Panc1 (cell line): ENCODE data around the gene FNDC4. TPM values are rescaled to one million over a fixed set of nuclear protein-coding genes. Genes with fewer than 3 reads are reported as not detected.
"Not testable (repeated sequence)": the region's sequence is repeated elsewhere in the genome, so short reads cannot be mapped to it uniquely, and the experiment has no call there.

Experiments
- ATAC-seq: fragments of 200-7000 bp; cut with Tn5 transposase; 2 replicates; pipeline ENCODE4 v1.9.1; 2020; ENCODE audit warnings: mild to moderate bottlenecking, moderate library complexity
- BruUV-seq: library from RNA; stranded (reverse); fragments of 400-500 nt; replicated peaks from 2 replicates; lab custom pipeline; 2021; lab: Mats Ljungman, UMichigan
- CTCF ChIA-PET: fragments of 300-600 bp; sonication (Branson Sonifier 250); formaldehyde crosslinking; loops from one replicate; lab custom pipeline; 2022; ENCODE audit warnings: antibody characterized with exemption; lab: Charles Lee
- POLR2A ChIA-PET: fragments of 300-600 bp; sonication (Branson Sonifier 250); formaldehyde crosslinking; loops from one replicate; lab custom pipeline; 2022; ENCODE audit warnings: antibody characterized with exemption; lab: Charles Lee
- DNase-seq: peaks from one replicate; pipeline ENCODE4 v3.0.0-alpha.2; 2010; ENCODE audit warnings: low read depth, low spot score
- H3K27ac ChIP-seq: 2 replicates; pipeline ENCODE4 v1.5.1; 2011; ENCODE audit warnings: mild to moderate bottlenecking, low read length, inconsistent platforms
- H3K27me3 ChIP-seq: fragments of 200-500 bp; sonication (Bioruptor generic); 2 replicates; pipeline ENCODE4 v1.6.0; 2014; ENCODE audit warnings: low read length, inconsistent platforms; ENCODE audit not compliant: control insufficient read depth, insufficient read depth
- H3K36me3 ChIP-seq: fragments of 200-500 bp; sonication (Bioruptor generic); 2 replicates; pipeline ENCODE4 v1.5.1; 2014; ENCODE audit warnings: inconsistent platforms, mild to moderate bottlenecking, low read length, moderate library complexity; ENCODE audit not compliant: control insufficient read depth, insufficient read depth
- H3K4me1 ChIP-seq: 2 replicates; pipeline ENCODE4 v1.5.1; 2011; ENCODE audit warnings: inconsistent platforms, mild to moderate bottlenecking, low read length, moderate library complexity; ENCODE audit not compliant: control insufficient read depth, insufficient read depth
- H3K4me3 ChIP-seq, 2 experiments: 2 replicates each; pipeline ENCODE4 v1.5.1; 2011 to 2012; ENCODE audit warnings: low read depth in 2 of 2, low read length in 2 of 2, mild to moderate bottlenecking in 2 of 2, inconsistent platforms in 1 of 2, moderate library complexity in 1 of 2
- H3K9me3 ChIP-seq: fragments of 200-500 bp; sonication (Bioruptor generic); 2 replicates; pipeline ENCODE4 v1.5.1; 2014; ENCODE audit warnings: low read depth, mild to moderate bottlenecking, inconsistent platforms, low read length, moderate library complexity; ENCODE audit not compliant: control insufficient read depth, insufficient read depth
- CTCF ChIP-seq: fragments of 450-650 bp; IDR thresholded peaks from 2 replicates; pipeline ENCODE4 v1.5.1; 2017; ENCODE audit warnings: mild to moderate bottlenecking
- POLR2AphosphoS5 ChIP-seq: IDR thresholded peaks from 2 replicates; pipeline ENCODE4 v1.6.1; 2012; ENCODE audit warnings: mild to moderate bottlenecking, low read depth, low read length, moderate library complexity
- REST ChIP-seq, 2 experiments: IDR thresholded peaks; 2 replicates each; pipeline ENCODE4 v1.6.1; 2011 to 2012; ENCODE audit warnings: low read depth in 2 of 2, control low read depth in 1 of 2, low read length in 1 of 2, mild to moderate bottlenecking in 1 of 2, moderate library complexity in 1 of 2; ENCODE audit not compliant: insufficient read depth in 1 of 2
- SIN3A ChIP-seq: IDR thresholded peaks from 2 replicates; pipeline ENCODE4 v1.6.1; 2012; ENCODE audit warnings: low read depth, mild to moderate bottlenecking, low read length, moderate library complexity, borderline replicate concordance; ENCODE audit not compliant: insufficient read depth
- TCF7L2 ChIP-seq: IDR thresholded peaks from 2 replicates; pipeline ENCODE4 v1.6.1; 2011; ENCODE audit warnings: mild to moderate bottlenecking, low read depth, low read length, inconsistent platforms
- in situ Hi-C: cut with HindIII; loops from 2 replicates; pipeline ENCODE4 v1.10.0; 2016; ENCODE audit warnings: low sequenced_read_pairs, low pct_unique_long_range_greater_than_20kb
- intact Hi-C: fragments of 100-400 bp; cut with micrococcal nuclease; formaldehyde crosslinking; loops from one replicate; pipeline ENCODE4 v1.10.0; 2022; ENCODE audit not compliant: unreplicated experiment
- total RNA-seq: library from RNA; stranded (reverse); gene quantifications from one replicate; pipeline ENCODE4 v1.2.1, GENCODE V29; 2021; ENCODE audit not compliant: unreplicated experiment

The FNDC4 gene
- total RNA-seq, 1 experiment from 2014 or later: 1.3 TPM

DNA sequence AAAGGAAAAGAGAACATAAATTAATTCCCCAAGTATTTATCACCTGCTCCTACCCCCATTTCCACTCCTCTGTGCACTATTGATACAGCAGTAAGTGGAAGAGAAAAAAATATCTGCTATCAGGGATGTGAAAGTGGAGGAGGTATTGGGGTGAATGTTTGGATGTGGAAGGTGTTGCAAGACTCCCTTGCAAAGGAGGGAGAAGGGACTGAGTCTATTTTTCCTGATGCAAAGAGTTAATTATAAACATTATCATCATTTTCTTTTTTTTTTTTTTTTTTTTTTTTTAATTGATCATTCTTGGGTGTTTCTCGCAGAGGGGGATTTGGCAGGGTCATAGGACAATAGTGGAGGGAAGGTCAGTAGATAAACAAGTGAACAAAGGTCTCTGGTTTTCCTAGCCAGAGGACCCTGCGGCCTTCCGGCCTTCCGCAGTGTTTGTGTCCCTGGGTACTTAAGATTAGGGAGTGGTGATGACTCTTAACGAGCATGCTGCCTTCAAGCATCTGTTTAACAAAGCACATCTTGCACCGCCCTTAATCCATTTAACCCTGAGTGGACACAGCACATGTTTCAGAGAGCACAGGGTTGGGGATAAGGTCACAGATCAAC is 43.9 kb upstream of the FNDC4 start:
- CTCF ChIA-PET: interaction anchor here (0.7 kb wide), 1 partner anchor 89 kb away, joined by 3 read pairs; no protein-coding TSS in a partner anchor
- DNase-seq, BruUV-seq, H3K9me3 ChIP-seq, H3K36me3 ChIP-seq, H3K4me3 ChIP-seq, intact Hi-C loops, in situ Hi-C loops, H3K27me3 ChIP-seq, H3K4me1 ChIP-seq, POLR2A ChIA-PET, H3K27ac ChIP-seq, ATAC-seq: not testable (repeated sequence)

DNA sequence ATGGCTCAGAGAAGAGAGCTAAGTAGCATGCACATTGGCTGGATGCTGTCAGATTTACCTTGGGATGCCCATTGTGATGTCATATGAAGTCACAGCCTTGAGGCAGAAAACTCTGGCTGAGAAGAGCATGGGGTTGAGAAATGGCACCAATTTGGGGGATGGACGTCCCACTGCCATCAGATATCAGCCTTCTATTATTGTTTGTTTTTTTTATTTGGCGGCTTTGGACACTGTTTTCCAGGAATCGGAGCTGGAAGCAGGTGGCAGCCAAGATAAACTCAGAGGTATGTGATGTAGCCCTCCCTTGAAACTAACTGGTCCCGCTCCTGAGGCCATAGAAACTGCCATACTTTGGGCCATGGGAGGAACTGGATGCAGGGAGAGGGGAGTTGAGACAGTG is 42.3 kb upstream of the FNDC4 start:
- ATAC-seq: no peak
- intact Hi-C loops (no loop called here), in situ Hi-C loops (no loop called here)
- no peaks in the 10 kb centered on the region for H3K36me3 ChIP-seq
- no peak overlapping the region for H3K4me3 ChIP-seq
- no TSS peak for BruUV-seq
- CTCF ChIA-PET: interaction anchor here (1.1 kb wide), 1 partner anchor 46 kb away, joined by 3 read pairs; no protein-coding TSS in a partner anchor
- TF ChIP-seq REST (IDR thresholded peaks at IDR 0.05; ENCODE audit: insufficient read depth in 1 of 2, low read depth in 2 of 2, low read length in 1 of 2) (no peak), SIN3A (no peak), CTCF (no peak), TCF7L2 (no peak), POLR2AphosphoS5 (no peak)
- no peaks in the 10 kb centered on the region for H3K9me3 ChIP-seq
- POLR2A ChIA-PET: interaction anchor here (0.6 kb wide), 1 partner anchor 460 kb away, joined by 3 read pairs; no protein-coding TSS in a partner anchor
- no peak for DNase-seq
- no peak overlapping the region for H3K27ac ChIP-seq
- H3K4me1 ChIP-seq: no peaks in the 10 kb centered on the region
- peaks cover 10% of the 10 kb centered on the region for H3K27me3 ChIP-seq

DNA sequence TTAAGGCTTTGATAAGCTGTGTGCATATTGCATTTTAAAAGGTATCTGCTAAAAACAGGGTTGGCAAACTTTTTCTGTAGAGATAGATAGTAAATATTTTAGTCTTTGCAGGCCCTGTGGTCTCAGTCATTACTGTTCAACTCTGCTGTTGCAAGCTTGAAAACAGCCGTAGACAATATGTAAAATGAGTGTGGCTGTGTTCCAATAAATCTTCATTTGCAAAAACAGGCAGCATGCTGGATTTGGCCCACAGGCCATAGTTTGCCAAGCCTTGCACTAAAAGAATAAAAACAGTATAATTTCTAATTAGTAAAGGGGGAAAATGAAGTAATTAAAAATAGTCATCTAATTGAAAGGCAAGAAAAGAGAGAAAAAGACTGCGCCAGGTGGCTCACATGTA is 37.0 kb upstream of the FNDC4 start:
- ChIA-PET CTCF (no interaction called here), POLR2A (no interaction called here)
- ATAC-seq (no peak), DNase-seq (no peak)
- intact Hi-C loops: no loop called here
- no peak overlapping the region for H3K27ac ChIP-seq
- H3K27me3 ChIP-seq: peaks cover 5% of the 10 kb centered on the region
- no peaks in the 10 kb centered on the region for H3K9me3 ChIP-seq
- no peaks in the 10 kb centered on the region for H3K36me3 ChIP-seq
- in situ Hi-C loops: no loop called here
- H3K4me1 ChIP-seq: no peaks in the 10 kb centered on the region
- no TSS peak for BruUV-seq
- no peak overlapping the region for H3K4me3 ChIP-seq
- no peak for TF ChIP-seq TCF7L2
